GM12873 (cell line): Measurements from ENCODE around the gene LYRM4.

Source experiments
- TF ChIP-seq, protein P1 (sequence below): IDR thresholded peaks from 2 replicates; pipeline ENCODE4 v1.5.1; 2012; ENCODE audit warnings: low read depth, mild to moderate bottlenecking, moderate library complexity, low read length, control low read depth; ENCODE audit not compliant: insufficient read depth; ENCODE audit errors: missing control alignments

Gene LYRM4

DNA sequence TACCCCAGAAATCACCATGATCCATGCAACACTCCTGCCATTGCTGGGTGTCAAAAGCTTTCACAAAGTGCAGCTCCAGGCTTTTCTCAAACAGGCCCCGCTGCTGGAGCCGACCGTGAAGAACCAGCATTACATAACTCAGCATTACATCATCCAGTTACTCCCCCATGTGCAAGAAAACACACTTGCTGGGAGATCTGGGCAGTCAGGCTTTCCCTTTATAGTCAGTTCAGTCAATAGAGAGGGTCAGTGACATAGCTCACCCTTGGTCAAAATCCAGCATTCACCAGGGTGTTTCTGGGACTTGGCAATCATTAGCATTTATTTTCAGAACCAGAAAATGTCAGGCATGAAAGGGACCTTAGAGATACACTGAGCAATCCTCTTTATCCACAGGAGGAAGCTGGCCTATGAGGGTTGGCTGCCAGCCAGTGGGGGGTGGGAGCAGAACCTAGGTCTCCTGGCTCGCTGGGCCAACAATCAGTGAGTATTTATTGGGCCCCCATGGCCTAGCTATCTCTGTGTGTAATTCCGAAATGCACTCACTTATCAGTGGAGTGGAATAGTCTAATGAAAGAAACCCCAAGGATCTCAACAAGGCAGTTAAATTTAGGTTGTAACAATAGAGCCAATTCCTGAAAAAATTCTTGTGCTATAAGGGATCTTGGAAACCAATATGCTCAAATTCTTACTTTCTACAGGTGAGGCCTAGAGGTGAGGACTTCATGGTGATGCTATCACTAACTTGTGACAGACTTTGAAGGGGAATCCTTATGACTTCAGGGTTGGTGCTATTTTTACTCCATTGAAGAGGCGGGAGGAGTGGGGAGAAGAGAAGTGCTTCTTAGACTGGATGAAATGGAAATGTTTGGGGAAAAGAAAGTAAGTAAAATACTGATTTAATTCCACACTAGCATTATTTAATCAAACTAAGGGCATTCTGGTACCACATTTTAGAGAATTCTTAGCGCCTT is 54.6 kb downstream of the LYRM4 start:
- TF ChIP-seq, protein P1, sequence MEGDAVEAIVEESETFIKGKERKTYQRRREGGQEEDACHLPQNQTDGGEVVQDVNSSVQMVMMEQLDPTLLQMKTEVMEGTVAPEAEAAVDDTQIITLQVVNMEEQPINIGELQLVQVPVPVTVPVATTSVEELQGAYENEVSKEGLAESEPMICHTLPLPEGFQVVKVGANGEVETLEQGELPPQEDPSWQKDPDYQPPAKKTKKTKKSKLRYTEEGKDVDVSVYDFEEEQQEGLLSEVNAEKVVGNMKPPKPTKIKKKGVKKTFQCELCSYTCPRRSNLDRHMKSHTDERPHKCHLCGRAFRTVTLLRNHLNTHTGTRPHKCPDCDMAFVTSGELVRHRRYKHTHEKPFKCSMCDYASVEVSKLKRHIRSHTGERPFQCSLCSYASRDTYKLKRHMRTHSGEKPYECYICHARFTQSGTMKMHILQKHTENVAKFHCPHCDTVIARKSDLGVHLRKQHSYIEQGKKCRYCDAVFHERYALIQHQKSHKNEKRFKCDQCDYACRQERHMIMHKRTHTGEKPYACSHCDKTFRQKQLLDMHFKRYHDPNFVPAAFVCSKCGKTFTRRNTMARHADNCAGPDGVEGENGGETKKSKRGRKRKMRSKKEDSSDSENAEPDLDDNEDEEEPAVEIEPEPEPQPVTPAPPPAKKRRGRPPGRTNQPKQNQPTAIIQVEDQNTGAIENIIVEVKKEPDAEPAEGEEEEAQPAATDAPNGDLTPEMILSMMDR: no peak

DNA sequence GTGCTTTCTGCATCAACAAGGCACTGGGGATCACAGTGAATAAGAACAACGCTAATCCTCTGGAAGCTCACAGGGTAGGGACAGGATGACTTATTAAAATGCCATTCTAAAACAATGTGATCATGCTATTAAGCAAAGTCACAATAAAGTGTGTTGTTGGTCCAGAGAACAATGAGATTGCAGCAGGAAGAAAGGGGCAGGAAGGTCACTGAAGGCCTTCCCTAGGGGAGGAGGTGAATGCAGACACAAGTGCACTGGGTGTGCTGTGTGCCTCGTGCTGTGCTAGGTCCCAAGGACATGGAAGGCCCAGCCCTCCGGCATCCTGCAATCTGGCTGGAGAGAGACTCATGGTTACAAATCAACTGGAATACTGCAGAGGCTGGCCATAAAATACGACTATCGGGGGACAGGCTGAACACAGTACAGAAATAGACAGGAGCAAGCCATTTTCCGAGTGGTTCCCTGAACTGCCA is 55.7 kb downstream of the LYRM4 start:
- TF ChIP-seq, protein P1: no peak

DNA sequence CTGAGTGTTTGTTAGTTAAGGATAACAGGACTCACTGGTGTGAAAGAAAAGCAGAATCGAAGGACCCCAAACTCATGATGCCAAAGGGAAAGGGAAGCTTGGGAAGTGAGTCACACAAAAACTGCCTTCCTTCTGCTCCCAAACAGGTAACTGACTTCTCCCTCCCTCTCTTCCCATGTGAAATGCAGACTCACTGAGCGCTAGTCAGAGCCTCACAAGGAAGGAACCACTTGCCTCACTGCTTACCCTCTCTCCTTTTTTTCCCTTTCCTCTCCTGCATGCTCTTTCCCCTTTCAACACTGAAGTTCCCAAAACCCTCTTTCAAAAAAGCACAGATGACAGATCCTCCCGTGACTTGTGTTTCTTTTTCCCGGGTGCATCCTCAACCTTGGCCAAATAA is 56.4 kb downstream of the LYRM4 start:
- TF ChIP-seq, protein P1: no peak

GRCh38 chr6:5203546-5203945 is 57.2 kb downstream of the LYRM4 start:
- TF ChIP-seq, protein P1: no peak

DNA sequence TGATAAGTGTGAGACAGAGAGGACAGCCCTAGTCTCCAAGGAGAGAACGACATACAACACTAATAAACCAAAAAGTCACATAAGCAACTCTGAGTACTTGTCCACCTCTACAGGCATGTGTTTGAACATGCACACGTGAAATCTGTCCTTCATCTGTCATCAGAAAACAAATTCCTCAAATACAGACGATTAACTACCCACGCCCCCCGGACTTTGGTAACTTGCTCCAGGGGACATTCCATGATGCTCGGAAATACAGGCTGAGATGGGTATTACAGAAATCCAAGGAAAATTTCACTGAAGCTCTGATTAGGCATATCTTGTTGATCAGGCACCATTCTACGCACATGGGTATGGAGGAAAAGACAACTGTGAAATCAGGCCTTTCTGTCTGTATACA is 57.8 kb downstream of the LYRM4 start:
- TF ChIP-seq, protein P1: no peak

GRCh38 chr6:5202206-5202605 is 58.5 kb downstream of the LYRM4 start:
- TF ChIP-seq, protein P1: no peak

- TF ChIP-seq, protein P1: no peak
Observed at GRCh38 chr6:5201271-5201670, 59.5 kb downstream of the LYRM4 start.
